ENCODE results near the gene CDK9. TPM values are rescaled to one million over a fixed set of nuclear protein-coding genes. Genes with fewer than 3 reads are reported as not detected.

Gene CDK9
- total RNA-seq, 4 donors from 2014 or later: 66.6 to 112 (median 87.6) TPM

DNA sequence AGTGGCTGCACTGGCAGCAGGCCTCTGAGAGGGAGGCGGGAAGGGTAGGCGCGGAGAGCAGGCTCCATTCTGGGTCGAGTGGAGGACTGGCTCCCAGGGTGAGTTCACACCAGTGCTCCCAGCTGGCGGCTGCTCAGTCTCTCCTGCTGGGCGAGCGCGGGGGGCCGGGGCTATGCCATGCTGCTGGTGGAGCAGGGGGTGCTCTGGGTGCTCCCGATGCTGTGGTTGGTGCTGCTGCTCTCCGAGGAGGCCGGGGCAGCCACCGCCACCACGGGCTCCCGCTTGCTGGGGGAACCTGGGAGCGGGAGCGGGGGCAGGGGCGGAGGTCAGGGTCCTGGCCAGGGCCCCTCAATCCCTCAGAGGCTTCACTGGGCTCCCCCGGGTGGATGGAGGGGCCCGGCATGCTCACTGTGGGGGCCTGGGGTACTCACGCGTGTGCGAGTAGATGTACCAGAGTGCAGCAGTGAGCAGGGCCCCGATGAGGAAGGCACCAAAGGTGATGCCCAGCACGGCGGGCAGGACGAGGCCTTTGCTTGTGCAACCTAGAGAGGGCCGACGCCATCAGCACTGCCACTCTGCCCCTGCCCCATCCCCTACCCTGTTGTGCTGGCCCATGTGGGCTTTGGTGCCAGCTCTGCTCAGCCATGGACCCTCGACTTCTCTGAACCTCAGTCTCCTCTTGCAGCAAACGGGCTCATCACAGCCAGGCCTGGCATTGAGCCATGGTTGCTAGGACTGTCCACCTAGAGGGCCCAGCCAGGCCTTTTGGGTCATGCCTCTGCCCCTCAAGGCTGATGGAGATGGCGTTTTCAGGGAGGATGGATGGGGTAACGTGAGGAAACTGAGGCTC lies 29.9 kb downstream of the CDK9 start:
- no peak for TF ChIP-seq POLR2A (IDR thresholded peaks at IDR 0.05)
- TF ChIP-seq, protein P1, sequence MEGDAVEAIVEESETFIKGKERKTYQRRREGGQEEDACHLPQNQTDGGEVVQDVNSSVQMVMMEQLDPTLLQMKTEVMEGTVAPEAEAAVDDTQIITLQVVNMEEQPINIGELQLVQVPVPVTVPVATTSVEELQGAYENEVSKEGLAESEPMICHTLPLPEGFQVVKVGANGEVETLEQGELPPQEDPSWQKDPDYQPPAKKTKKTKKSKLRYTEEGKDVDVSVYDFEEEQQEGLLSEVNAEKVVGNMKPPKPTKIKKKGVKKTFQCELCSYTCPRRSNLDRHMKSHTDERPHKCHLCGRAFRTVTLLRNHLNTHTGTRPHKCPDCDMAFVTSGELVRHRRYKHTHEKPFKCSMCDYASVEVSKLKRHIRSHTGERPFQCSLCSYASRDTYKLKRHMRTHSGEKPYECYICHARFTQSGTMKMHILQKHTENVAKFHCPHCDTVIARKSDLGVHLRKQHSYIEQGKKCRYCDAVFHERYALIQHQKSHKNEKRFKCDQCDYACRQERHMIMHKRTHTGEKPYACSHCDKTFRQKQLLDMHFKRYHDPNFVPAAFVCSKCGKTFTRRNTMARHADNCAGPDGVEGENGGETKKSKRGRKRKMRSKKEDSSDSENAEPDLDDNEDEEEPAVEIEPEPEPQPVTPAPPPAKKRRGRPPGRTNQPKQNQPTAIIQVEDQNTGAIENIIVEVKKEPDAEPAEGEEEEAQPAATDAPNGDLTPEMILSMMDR (IDR thresholded peaks at IDR 0.05): no peak
- TF ChIP-seq EP300 (IDR thresholded peaks at IDR 0.05): no peak
- Histone ChIP-seq H3K27ac (peak overlapping the region in 3 of 4 donors; percentile 50 to 66 (median 53)), H3K36me3 (peaks cover 5 to 100% (median 16%) of the 10 kb centered on the region in 3 donors), H3K27me3 (no peaks in the 10 kb centered on the region), H3K9me3 (no peaks in the 10 kb centered on the region), H3K4me3 (no peak overlapping the region), H3K4me1 (peaks cover 0 to 49% (median 10%) of the 10 kb centered on the region in 4 donors)
- DNase-seq (ENCODE audit: low spot score in 2 of 2): no peak
- WGBS, 2 donors: 80 to 81% methylated on average over 30 to 32 of the region's 33 CpGs

DNA sequence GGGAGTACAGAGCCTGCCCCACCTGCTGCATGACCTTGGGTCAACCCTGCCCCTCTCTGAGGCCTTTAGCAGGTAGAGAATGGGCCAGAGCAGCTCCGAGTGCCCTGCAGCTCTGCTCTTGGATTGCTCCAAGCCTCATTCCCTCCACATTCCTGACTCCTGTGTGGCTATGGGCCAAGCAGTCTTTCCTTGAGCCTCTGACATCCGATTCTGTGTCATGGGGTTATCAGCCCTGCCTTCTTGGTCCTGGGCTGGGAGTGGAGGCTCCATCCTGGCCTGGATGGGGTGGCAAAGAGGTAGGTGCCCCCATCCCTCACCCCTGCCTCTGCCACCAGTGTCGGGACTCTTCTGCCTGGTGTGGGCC lies 30.5 kb downstream of the CDK9 start:
- WGBS, 2 donors: 51 to 68% methylated on average over 2 to 3 of the region's 3 CpGs
- H3K4me1 ChIP-seq: peaks cover 0 to 49% (median 10%) of the 10 kb centered on the region in 4 donors
- no peak overlapping the region for H3K4me3 ChIP-seq
- H3K36me3 ChIP-seq: peaks cover 5 to 100% (median 16%) of the 10 kb centered on the region in 3 donors
- peak overlapping the region in 3 of 4 donors; percentile 34 to 66 (median 60) for H3K27ac ChIP-seq
- TF ChIP-seq, protein P1 (IDR thresholded peaks at IDR 0.05): no peak
- TF ChIP-seq EP300 (IDR thresholded peaks at IDR 0.05): peak in 1 of 2 donors; percentile 3
- no peaks in the 10 kb centered on the region for H3K9me3 ChIP-seq
- no peaks in the 10 kb centered on the region for H3K27me3 ChIP-seq
- no peak for DNase-seq (ENCODE audit: low spot score in 2 of 2)

DNA sequence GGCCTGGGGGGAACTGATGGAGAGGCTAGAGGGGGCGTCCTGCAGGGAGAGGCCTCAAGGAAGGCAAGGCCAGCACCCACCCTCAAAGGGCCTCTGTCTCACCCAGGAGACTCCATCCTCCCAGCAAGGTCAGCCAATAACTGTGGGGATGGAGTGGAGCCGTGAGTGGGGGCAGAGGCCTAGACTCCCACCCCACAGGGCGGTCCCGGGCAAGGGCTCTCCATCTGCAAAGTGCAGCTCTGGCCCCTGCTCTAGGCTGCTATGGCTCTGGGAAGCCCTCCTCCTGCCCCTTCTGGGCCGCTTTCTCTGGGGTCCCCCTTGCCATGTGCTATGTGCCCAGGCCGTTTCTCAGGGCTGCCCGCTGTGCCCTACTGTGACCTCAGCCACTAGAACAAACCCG lies 30.9 kb downstream of the CDK9 start:
- H3K36me3 ChIP-seq: peaks cover 5 to 99% (median 16%) of the 10 kb centered on the region in 3 donors
- H3K4me1 ChIP-seq: peaks cover 0 to 49% (median 10%) of the 10 kb centered on the region in 4 donors
- TF ChIP-seq EP300 (IDR thresholded peaks at IDR 0.05): no peak
- TF ChIP-seq POLR2A (IDR thresholded peaks at IDR 0.05): no peak
- TF ChIP-seq, protein P1 (IDR thresholded peaks at IDR 0.05): no peak
- H3K9me3 ChIP-seq: no peaks in the 10 kb centered on the region
- WGBS, 2 donors: 64 to 66% methylated on average over 7 of the region's 8 CpGs
- H3K4me3 ChIP-seq: no peak overlapping the region
- no peaks in the 10 kb centered on the region for H3K27me3 ChIP-seq
- no peak for DNase-seq (ENCODE audit: low spot score in 2 of 2)
- H3K27ac ChIP-seq: peak overlapping the region in 3 of 4 donors; percentile 34 to 66 (median 60)

DNA sequence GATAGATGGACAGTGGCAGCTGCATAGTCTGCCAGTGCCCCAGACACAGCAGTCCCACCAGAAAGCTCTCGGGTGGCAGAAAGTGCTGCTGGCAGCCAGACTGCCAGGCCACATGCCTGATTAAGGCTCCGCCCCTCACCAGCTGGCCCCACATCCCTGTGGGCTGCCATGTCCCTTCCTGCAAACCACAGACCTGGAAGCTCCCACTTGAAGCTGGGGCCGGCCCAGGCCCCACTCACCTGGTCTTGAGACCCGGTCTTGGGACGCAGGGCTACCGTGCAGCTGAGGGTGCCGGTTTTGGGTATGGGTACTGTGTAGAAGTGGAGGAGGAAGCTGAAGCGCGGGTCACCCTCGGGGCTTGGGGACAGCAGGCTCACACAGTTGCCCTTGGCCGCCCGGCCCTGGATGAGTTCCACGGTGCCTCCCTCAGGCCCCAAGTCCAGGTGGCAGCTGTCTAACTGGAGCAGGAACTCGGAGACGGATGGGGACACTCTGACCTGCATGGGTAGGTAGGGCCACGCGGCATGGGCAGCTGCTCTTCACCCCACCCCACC lies 32.1 kb downstream of the CDK9 start:
- TF ChIP-seq POLR2A (IDR thresholded peaks at IDR 0.05) (no peak), EP300 (IDR thresholded peaks at IDR 0.05) (no peak)
- TF ChIP-seq, protein P1 (IDR thresholded peaks at IDR 0.05): no peak
- H3K27me3 ChIP-seq: no peaks in the 10 kb centered on the region
- H3K4me1 ChIP-seq: peaks cover 0 to 49% (median 10%) of the 10 kb centered on the region in 4 donors
- H3K9me3 ChIP-seq: no peaks in the 10 kb centered on the region
- H3K27ac ChIP-seq: peak overlapping the region in 1 of 4 donors; percentile 66
- H3K36me3 ChIP-seq: peaks cover 5 to 93% (median 16%) of the 10 kb centered on the region in 3 donors
- DNase-seq (ENCODE audit: low spot score in 2 of 2): no peak
- H3K4me3 ChIP-seq: no peak overlapping the region
- 80 to 81% methylated on average over 6 to 17 of the region's 17 CpGs for WGBS, 2 donors

DNA sequence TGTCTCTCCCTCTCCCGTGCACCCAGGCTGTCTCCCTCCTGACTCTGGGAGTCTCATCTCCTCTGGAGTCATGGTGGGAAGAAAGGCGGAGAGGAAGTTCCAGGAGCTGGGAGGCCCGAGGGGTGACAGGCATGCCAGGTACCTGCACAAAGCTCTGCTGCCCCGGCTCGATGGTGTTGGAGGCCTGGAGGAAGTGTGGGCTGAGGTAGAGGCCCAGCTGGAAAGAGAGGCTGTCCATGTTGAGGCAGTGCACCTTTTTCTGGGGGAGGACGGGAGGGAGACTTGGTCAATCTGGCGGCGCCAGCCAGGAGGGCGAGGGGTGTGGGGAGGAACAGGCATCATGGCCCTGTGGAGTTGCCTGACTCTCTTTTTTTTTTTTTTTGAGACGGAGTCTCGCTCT lies 32.7 kb downstream of the CDK9 start:
- peaks cover 0 to 44% (median 7%) of the 10 kb centered on the region in 4 donors for H3K4me1 ChIP-seq
- DNase-seq (ENCODE audit: low spot score in 2 of 2): no peak
- 90 to 91% methylated on average over 11 of the region's 11 CpGs for whole genome bisulfite sequencing, 2 donors
- peak overlapping the region in 1 of 4 donors; percentile 66 for H3K27ac ChIP-seq
- H3K9me3 ChIP-seq: no peaks in the 10 kb centered on the region
- no peaks in the 10 kb centered on the region for H3K27me3 ChIP-seq
- H3K4me3 ChIP-seq: no peak overlapping the region
- TF ChIP-seq EP300 (IDR thresholded peaks at IDR 0.05) (no peak), POLR2A (IDR thresholded peaks at IDR 0.05) (no peak)
- TF ChIP-seq, protein P1 (IDR thresholded peaks at IDR 0.05): no peak
- peaks cover 5 to 91% (median 16%) of the 10 kb centered on the region in 3 donors for H3K36me3 ChIP-seq

Measured in tibial nerve (tissue), 4 donors.